ENCODE measurements around the gene PTX4. TPM values are rescaled to one million over a fixed set of nuclear protein-coding genes. Genes with fewer than 3 reads are reported as not detected.

PTX4 gene
- polyA plus RNA-seq, 1 of the 3 experiments (the other 2 are of a cell fraction): not detected

DNA sequence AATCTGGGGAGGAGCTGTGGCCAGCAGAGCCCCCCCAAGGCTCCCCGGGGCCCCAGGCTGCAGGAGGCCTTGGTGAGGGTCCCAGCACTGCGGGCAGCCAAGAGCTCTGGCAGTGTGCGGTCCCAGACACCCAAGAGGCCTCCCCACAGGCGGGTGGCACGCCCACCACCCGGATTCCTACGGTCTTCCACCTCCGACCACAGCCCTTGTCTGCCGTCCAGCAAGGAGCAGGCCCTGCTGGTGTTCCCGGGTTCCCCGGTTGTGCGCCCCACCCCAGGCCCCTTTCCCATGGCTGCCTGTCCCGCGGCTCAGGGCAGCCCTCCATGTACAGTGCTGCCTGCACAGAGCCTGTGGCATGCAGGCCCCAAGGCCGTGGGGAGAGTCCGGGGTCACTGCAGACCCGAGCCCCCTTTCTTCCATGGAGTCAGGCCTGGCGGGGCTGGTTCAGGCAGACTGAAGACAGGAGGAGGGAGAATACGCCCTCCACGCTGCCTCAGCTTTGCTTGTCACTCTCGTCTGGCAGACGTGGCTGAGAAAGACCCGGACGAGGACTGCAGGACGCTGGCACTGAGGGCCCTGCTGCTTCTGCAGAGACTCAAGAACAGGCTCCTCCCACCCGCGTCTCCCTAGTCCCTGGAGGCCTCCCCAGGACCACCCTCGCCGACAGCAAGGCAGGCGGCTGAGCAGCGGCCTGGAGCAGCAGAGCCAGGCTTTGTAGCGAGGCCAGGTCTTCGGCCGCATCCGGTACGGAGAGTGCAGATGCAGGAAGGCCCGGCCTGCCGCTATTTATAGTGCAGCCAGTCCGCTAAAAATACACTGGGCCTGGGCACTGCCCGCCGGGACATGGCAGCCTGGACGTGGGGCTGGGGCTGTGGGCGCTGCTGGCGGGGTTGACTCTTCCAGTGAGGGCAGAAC lies 20.8 kb upstream of the PTX4 start:
- Histone ChIP-seq H3K9me3 (no peaks in the 10 kb centered on the region), H2AFZ (ENCODE audit: low read depth) (no peak overlapping the region), H3K9me2 (no peaks in the 10 kb centered on the region), H3K4me2 (no peak overlapping the region), H3K4me3 (ENCODE audit: low read depth in 2 of 2, low read length in 1 of 2) (no peak overlapping the region), H3K27ac (ENCODE audit: low read depth in 2 of 2, low read length in 1 of 2) (no peak overlapping the region), H3F3A (replicated peaks; ENCODE audit: insufficient read depth) (no peaks in the 10 kb centered on the region), H4K20me1 (ENCODE audit: insufficient read depth) (no peaks in the 10 kb centered on the region), H3K9ac (no peak overlapping the region), H3K27me3 (ENCODE audit: insufficient read depth) (no peaks in the 10 kb centered on the region), H3K79me2 (ENCODE audit: insufficient read depth) (no peaks in the 10 kb centered on the region), H3K36me3 (replicated peaks in 1 of 2; ENCODE audit: control insufficient read depth in 1 of 2, insufficient read depth in 2 of 2, low read length in 1 of 2) (peaks cover 3 to 13% of the 10 kb centered on the region in 2 experiments), H3K4me1 (ENCODE audit: control insufficient read depth in 1 of 2, insufficient read depth in 2 of 2, low read depth in 1 of 2, low read length in 1 of 2) (no peaks in the 10 kb centered on the region)
- TF ChIP-seq FOXM1 (IDR thresholded peaks at IDR 0.05; ENCODE audit: low read depth): no peak
- CTCF ChIA-PET: no interaction called here
- WGBS (ENCODE audit: low lambda C conversion rate): 92% methylated on average over 24 of the region's 44 CpGs
- no peak for DNase-seq
- POLR2A ChIA-PET: no interaction called here

GRCh38 chr16:1508494-1509187 lies 19.9 kb upstream of the PTX4 start:
- H2AFZ ChIP-seq (ENCODE audit: low read depth): no peak overlapping the region
- H3F3A ChIP-seq (replicated peaks; ENCODE audit: insufficient read depth): no peaks in the 10 kb centered on the region
- no peaks in the 10 kb centered on the region for H4K20me1 ChIP-seq (ENCODE audit: insufficient read depth)
- H3K9me2 ChIP-seq: no peaks in the 10 kb centered on the region
- no peak overlapping the region for H3K9ac ChIP-seq
- H3K4me2 ChIP-seq: no peak overlapping the region
- no peak for DNase-seq
- H3K27ac ChIP-seq (ENCODE audit: low read depth in 2 of 2, low read length in 1 of 2): no peak overlapping the region
- no peaks in the 10 kb centered on the region for H3K27me3 ChIP-seq (ENCODE audit: insufficient read depth)
- H3K79me2 ChIP-seq (ENCODE audit: insufficient read depth): no peaks in the 10 kb centered on the region
- TF ChIP-seq RCOR1 (IDR thresholded peaks at IDR 0.05; ENCODE audit: low read length) (no peak), NRF1 (IDR thresholded peaks at IDR 0.05; ENCODE audit: low read depth, low read length) (no peak), FOSL2 (IDR thresholded peaks at IDR 0.05; ENCODE audit: borderline replicate concordance, low read depth) (no peak), IRF3 (IDR thresholded peaks at IDR 0.05; ENCODE audit: low read depth, low read length) (no peak), MXI1 (IDR thresholded peaks at IDR 0.05; ENCODE audit: low read depth, low read length) (no peak), EP300 (IDR thresholded peaks at IDR 0.05; ENCODE audit: borderline replicate concordance in 1 of 2, low read depth in 1 of 2, low read length in 1 of 2) (no peak), NFIC (IDR thresholded peaks at IDR 0.05; ENCODE audit: borderline replicate concordance) (no peak), CHD2 (IDR thresholded peaks at IDR 0.05; ENCODE audit: low read length, partially characterized antibody) (no peak), TAF1 (IDR thresholded peaks at IDR 0.05; ENCODE audit: borderline replicate concordance, low read depth, low read length) (no peak), RXRA (IDR thresholded peaks at IDR 0.05; ENCODE audit: borderline replicate concordance, low read depth) (no peak), GATA2 (CRISPR knock-in tag; IDR thresholded peaks at IDR 0.05) (no peak), POLR2AphosphoS5 (IDR thresholded peaks at IDR 0.05; ENCODE audit: low read depth, low read length) (no peak), FOXM1 (IDR thresholded peaks at IDR 0.05; ENCODE audit: low read depth) (no peak), EZH2phosphoT487 (IDR thresholded peaks at IDR 0.05; ENCODE audit: borderline replicate concordance, low read depth) (no peak), JUND (IDR thresholded peaks at IDR 0.05) (no peak), USF2 (IDR thresholded peaks at IDR 0.05; ENCODE audit: borderline replicate concordance, low read depth, low read length) (no peak), TEAD4 (IDR thresholded peaks at IDR 0.05; ENCODE audit: borderline replicate concordance, insufficient read depth) (no peak), RAD21 (IDR thresholded peaks at IDR 0.05; ENCODE audit: low read length) (no peak)
- TF ChIP-seq, protein P1, sequence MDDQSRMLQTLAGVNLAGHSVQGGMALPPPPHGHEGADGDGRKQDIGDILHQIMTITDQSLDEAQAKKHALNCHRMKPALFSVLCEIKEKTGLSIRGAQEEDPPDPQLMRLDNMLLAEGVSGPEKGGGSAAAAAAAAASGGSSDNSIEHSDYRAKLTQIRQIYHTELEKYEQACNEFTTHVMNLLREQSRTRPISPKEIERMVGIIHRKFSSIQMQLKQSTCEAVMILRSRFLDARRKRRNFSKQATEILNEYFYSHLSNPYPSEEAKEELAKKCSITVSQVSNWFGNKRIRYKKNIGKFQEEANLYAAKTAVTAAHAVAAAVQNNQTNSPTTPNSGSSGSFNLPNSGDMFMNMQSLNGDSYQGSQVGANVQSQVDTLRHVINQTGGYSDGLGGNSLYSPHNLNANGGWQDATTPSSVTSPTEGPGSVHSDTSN (IDR thresholded peaks at IDR 0.05): no peak
- TF ChIP-seq, protein P2, sequence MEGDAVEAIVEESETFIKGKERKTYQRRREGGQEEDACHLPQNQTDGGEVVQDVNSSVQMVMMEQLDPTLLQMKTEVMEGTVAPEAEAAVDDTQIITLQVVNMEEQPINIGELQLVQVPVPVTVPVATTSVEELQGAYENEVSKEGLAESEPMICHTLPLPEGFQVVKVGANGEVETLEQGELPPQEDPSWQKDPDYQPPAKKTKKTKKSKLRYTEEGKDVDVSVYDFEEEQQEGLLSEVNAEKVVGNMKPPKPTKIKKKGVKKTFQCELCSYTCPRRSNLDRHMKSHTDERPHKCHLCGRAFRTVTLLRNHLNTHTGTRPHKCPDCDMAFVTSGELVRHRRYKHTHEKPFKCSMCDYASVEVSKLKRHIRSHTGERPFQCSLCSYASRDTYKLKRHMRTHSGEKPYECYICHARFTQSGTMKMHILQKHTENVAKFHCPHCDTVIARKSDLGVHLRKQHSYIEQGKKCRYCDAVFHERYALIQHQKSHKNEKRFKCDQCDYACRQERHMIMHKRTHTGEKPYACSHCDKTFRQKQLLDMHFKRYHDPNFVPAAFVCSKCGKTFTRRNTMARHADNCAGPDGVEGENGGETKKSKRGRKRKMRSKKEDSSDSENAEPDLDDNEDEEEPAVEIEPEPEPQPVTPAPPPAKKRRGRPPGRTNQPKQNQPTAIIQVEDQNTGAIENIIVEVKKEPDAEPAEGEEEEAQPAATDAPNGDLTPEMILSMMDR (IDR thresholded peaks at IDR 0.05): no peak
- H3K36me3 ChIP-seq (replicated peaks in 1 of 2; ENCODE audit: control insufficient read depth in 1 of 2, insufficient read depth in 2 of 2, low read length in 1 of 2): peaks cover 0 to 13% of the 10 kb centered on the region in 2 experiments
- no peaks in the 10 kb centered on the region for H3K4me1 ChIP-seq (ENCODE audit: control insufficient read depth in 1 of 2, insufficient read depth in 2 of 2, low read depth in 1 of 2, low read length in 1 of 2)
- H3K4me3 ChIP-seq (ENCODE audit: low read depth in 2 of 2, low read length in 1 of 2): no peak overlapping the region
- ChIA-PET POLR2A (no interaction called here), CTCF (no interaction called here)
- 88% methylated on average over 21 of the region's 24 CpGs for WGBS (ENCODE audit: low lambda C conversion rate)
- no peaks in the 10 kb centered on the region for H3K9me3 ChIP-seq
